A549 (cell line): ENCODE measurements around the gene DISC1. TPM values are rescaled to one million over a fixed set of nuclear protein-coding genes. Genes with fewer than 3 reads are reported as not detected.
A peak's percentile ranks its signal among the peaks of the same experiment; 100 is the strongest.

ENCODE experiments used
- ATAC-seq, 2 experiments: fragments of 200-7000 bp in 1 of 2; fragments of >200 bp in 1 of 2; cut with Nextera tagmentation in 1 of 2; cut with Tn5 transposase in 1 of 2; 3 replicates each; pipeline versions ENCODE4 v1.8.0 to v1.9.1; 2018 to 2020; ENCODE audit warnings: mild to moderate bottlenecking in 1 of 2, moderate library complexity in 1 of 2
- CTCF ChIA-PET: fragments of 300-600 bp; sonication (Branson Sonifier 250); formaldehyde crosslinking; extraction: SDS; loops from one replicate; lab custom pipeline; 2021; ENCODE audit warnings: antibody characterized with exemption, inconsistent platforms; lab: Yijun Ruan, JAX
- POLR2A ChIA-PET: fragments of 350-600 bp; formaldehyde crosslinking; extraction: SDS; loops from one replicate; lab custom pipeline; 2021; ENCODE audit warnings: antibody characterized with exemption, inconsistent platforms; lab: Yijun Ruan, JAX
- DNase-seq, 2 experiments: peaks; one replicate each; pipeline versions ENCODE4 v3.0.0 to v3.0.0-alpha.2; 2011 to 2016; ENCODE audit warnings: low read depth in 1 of 2, low spot score in 1 of 2
- FAIRE-seq: peaks from 2 replicates; lab custom pipeline; 2011; peaks lifted over from hg19 to GRCh38; lab: Jason Lieb, UNC
- H3K27ac ChIP-seq, 2 experiments: fragments of >200 bp; sonication (Bioruptor Twin); formaldehyde crosslinking; 3 replicates each; pipeline ENCODE4 v1.5.1; 2016 to 2017
- H3K4me1 ChIP-seq: fragments of >200 bp; sonication (Bioruptor Twin); formaldehyde crosslinking; 3 replicates; pipeline ENCODE4 v1.6.1; 2016
- H3K4me2 ChIP-seq: fragments of >200 bp; sonication (Bioruptor Twin); formaldehyde crosslinking; 3 replicates; pipeline ENCODE4 v1.6.1; 2016
- H3K4me3 ChIP-seq: fragments of >200 bp; sonication (Bioruptor Twin); formaldehyde crosslinking; 3 replicates; pipeline ENCODE4 v1.5.1; 2016
- H3K9me3 ChIP-seq: fragments of >200 bp; sonication (Bioruptor Twin); formaldehyde crosslinking; 3 replicates; pipeline ENCODE4 v1.6.1; 2016
- BHLHE40 ChIP-seq: IDR thresholded peaks from 2 replicates; pipeline ENCODE4 v1.6.1; 2012; ENCODE audit warnings: low read depth, low read length, inconsistent platforms
- CEBPB ChIP-seq, 2 experiments: fragments of >200 bp in 1 of 2; sonication (Bioruptor Twin) in 1 of 2; formaldehyde crosslinking in 1 of 2; IDR thresholded peaks; 2 replicates each; pipeline ENCODE4 v1.6.1; 2012 to 2016
- CHD2 ChIP-seq: fragments of 150-350 bp; IDR thresholded peaks from 2 replicates; pipeline ENCODE4 v1.6.1; 2014; ENCODE audit warnings: low read length; ENCODE audit not compliant: partially characterized antibody
- CHD4 ChIP-seq: fragments of 200-600 bp; sonication (generic); IDR thresholded peaks from 2 replicates; pipeline ENCODE4 v1.6.1; 2016; ENCODE audit warnings: antibody characterized with exemption, mild to moderate bottlenecking, borderline replicate concordance
- EHMT2 ChIP-seq: fragments of 200-600 bp; sonication (generic); IDR thresholded peaks from 2 replicates; pipeline ENCODE4 v1.6.1; 2016; ENCODE audit warnings: antibody characterized with exemption, low read depth, mild to moderate bottlenecking, moderate library complexity
- EP300 ChIP-seq, 2 experiments: fragments of >200 bp; sonication (Bioruptor Twin); formaldehyde crosslinking; IDR thresholded peaks; 2 replicates in 1 of 2; 3 replicates in 1 of 2; pipeline ENCODE4 v1.6.1; 2016 to 2017
- FOSB ChIP-seq: fragments of 250-450 bp; sonication (Bioruptor Pico); IDR thresholded peaks from 2 replicates; pipeline ENCODE4 v1.5.0; 2020; ENCODE audit warnings: mild to moderate bottlenecking, moderate library complexity
- FOXS1 ChIP-seq: fragments of 250-450 bp; sonication (Bioruptor Pico); IDR thresholded peaks from 2 replicates; pipeline ENCODE4 v1.5.0; 2020; ENCODE audit warnings: mild to moderate bottlenecking, moderate library complexity
- GATA3 ChIP-seq: IDR thresholded peaks from 2 replicates; pipeline ENCODE4 v1.6.1; 2012; ENCODE audit warnings: borderline replicate concordance
- HDAC2 ChIP-seq: fragments of 200-600 bp; sonication (generic); IDR thresholded peaks from 2 replicates; pipeline ENCODE4 v1.6.1; 2016
- HES2 ChIP-seq: fragments of >200 bp; sonication (Bioruptor Twin); formaldehyde crosslinking; IDR thresholded peaks from 2 replicates; pipeline ENCODE4 v1.6.1; 2016
- HOXA7 ChIP-seq: fragments of 250-450 bp; sonication (Bioruptor Pico); IDR thresholded peaks from 2 replicates; pipeline ENCODE4 v1.5.0; 2020; ENCODE audit warnings: mild to moderate bottlenecking, moderate library complexity
- HOXB13 ChIP-seq: fragments of 250-450 bp; sonication (Bioruptor Pico); IDR thresholded peaks from 2 replicates; pipeline ENCODE4 v1.5.0; 2020; ENCODE audit warnings: low read depth, mild to moderate bottlenecking, moderate library complexity
- KDM5A ChIP-seq: fragments of 200-600 bp; sonication (generic); IDR thresholded peaks from 2 replicates; pipeline ENCODE4 v1.6.1; 2016; ENCODE audit warnings: antibody characterized with exemption, mild to moderate bottlenecking
- MAZ ChIP-seq: fragments of 150-350 bp; IDR thresholded peaks from 2 replicates; pipeline ENCODE4 v1.6.1; 2014; ENCODE audit warnings: antibody characterized with exemption, low read depth, low read length, borderline replicate concordance
- NFE2L2 ChIP-seq: fragments of 150-350 bp; conservative IDR thresholded peaks from 2 replicates; pipeline ENCODE4 v1.6.1; 2014; ENCODE audit warnings: low read length
- PHF8 ChIP-seq: fragments of 200-600 bp; sonication (generic); IDR thresholded peaks from 2 replicates; pipeline ENCODE4 v1.6.1; 2016; ENCODE audit warnings: low read depth, mild to moderate bottlenecking, antibody characterized with exemption, moderate library complexity, borderline replicate concordance
- POLR2A ChIP-seq: IDR thresholded peaks from 2 replicates; pipeline ENCODE4 v1.6.1; 2012; ENCODE audit warnings: mild to moderate bottlenecking, low read length
- RAD21 ChIP-seq, 2 experiments: fragments of >200 bp in 1 of 2; sonication (Bioruptor Twin) in 1 of 2; formaldehyde crosslinking in 1 of 2; IDR thresholded peaks in 1 of 2; conservative IDR thresholded peaks in 1 of 2; 2 replicates in 1 of 2; 3 replicates in 1 of 2; pipeline ENCODE4 v1.6.1; 2012 to 2018; ENCODE audit warnings: inconsistent platforms in 1 of 2
- RARB ChIP-seq: fragments of 250-450 bp; sonication (Bioruptor Pico); IDR thresholded peaks from 2 replicates; pipeline ENCODE4 v1.8.0; 2021; ENCODE audit warnings: mild to moderate bottlenecking, moderate library complexity
- REST ChIP-seq: fragments of 200-600 bp; sonication (generic); IDR thresholded peaks from 2 replicates; pipeline ENCODE4 v1.6.1; 2016; ENCODE audit warnings: antibody characterized with exemption, mild to moderate bottlenecking, moderate library complexity
- RFX5 ChIP-seq: fragments of 450-650 bp; IDR thresholded peaks from 2 replicates; pipeline ENCODE4 v1.7.1; 2014; ENCODE audit warnings: antibody characterized with exemption, mild to moderate bottlenecking, moderate library complexity
- RNF2 ChIP-seq: fragments of 200-600 bp; sonication (generic); IDR thresholded peaks from 2 replicates; pipeline ENCODE4 v1.6.1; 2016; ENCODE audit warnings: low read depth, mild to moderate bottlenecking, antibody characterized with exemption, moderate library complexity, borderline replicate concordance
- SMC3 ChIP-seq: fragments of >200 bp; sonication (Bioruptor Twin); formaldehyde crosslinking; IDR thresholded peaks from 3 replicates; pipeline ENCODE4 v1.6.1; 2018; ENCODE audit warnings: inconsistent platforms
- TP53 ChIP-seq: fragments of 250-450 bp; sonication (Bioruptor Pico); IDR thresholded peaks from 2 replicates; pipeline ENCODE4 v1.5.0; 2021; ENCODE audit warnings: mild to moderate bottlenecking, moderate library complexity
- ZC3H11A ChIP-seq: fragments of 450-650 bp; IDR thresholded peaks from 2 replicates; pipeline ENCODE4 v1.6.1; 2014; ENCODE audit warnings: antibody characterized with exemption, mild to moderate bottlenecking
- ZNF302 ChIP-seq: fragments of 250-450 bp; sonication (Bioruptor Pico); IDR thresholded peaks from 2 replicates; pipeline ENCODE4 v1.9.0; 2021; ENCODE audit warnings: inconsistent platforms, mild to moderate bottlenecking, moderate library complexity
- WGBS: methylation state at CpG from one replicate; pipeline ENCODE4 v1.1.6; 2017; ENCODE audit errors: missing lambda C conversion rate; 5-methylcytosine and 5-hydroxymethylcytosine counted together
- polyA plus RNA-seq, 4 experiments: library from polyadenylated mRNA; depleted of rRNA in 3 of 4; stranded (reverse); fragments of >200 nt; fragmentation: RNase III in 1 of 4; extraction: RNeasy Plus Mini Kit Qiagen cat#74134 plus additional on column Dnase treatment in 1 of 4; gene quantifications; 2 replicates in 3 of 4; 3 replicates in 1 of 4; pipeline ENCODE4 v1.2.3, GENCODE V29; 2011 to 2017
- TF ChIP-seq, protein P1 (sequence below): fragments of >200 bp; sonication (Bioruptor Twin); formaldehyde crosslinking; IDR thresholded peaks from 3 replicates; pipeline ENCODE4 v1.6.1; 2016

Gene DISC1
- polyA plus RNA-seq, 2 of the 4 experiments (the other 2 are of a cell fraction), result 0.39 to 0.74 TPM

DNA sequence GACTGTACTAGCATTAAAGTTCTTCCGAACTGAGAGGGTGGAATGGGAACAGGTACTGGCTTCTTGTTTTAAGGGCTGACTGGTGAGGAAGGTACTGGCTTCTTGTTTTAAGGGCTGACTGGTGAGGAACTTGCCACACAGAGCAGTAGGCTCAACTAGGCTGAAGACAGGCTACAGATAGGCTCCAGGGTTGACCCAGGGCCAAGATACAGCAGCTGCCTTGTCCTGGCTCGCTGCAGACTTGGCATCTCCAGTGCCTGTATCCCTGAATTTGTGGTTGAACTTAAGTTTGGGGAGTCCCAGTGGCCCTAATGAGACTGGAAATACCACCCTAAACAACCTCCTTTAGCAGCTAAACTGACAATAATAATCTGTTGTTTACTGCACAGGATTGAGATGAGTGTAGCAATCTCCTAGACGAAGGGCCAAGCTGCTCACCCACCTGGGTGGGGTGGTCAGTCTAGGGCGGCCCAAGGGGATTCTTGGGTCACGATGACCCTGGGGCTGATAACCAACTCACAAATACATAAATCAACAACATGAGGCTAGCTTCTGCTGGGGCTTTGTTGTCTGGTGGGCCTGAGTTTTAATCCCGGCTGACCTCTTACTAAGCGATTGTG, 227.1 kb downstream of the DISC1 start:
- H3K4me3 ChIP-seq, result no peak overlapping the region
- DNase-seq (no peak), FAIRE-seq (no peak), ATAC-seq (peak in 1 of 2 experiments; percentile 30; a peak in 1 of 6 replicates)
- 86% methylated on average over 7 of the region's 7 CpGs for WGBS
- no peak overlapping the region for H3K27ac ChIP-seq
- TF ChIP-seq FOXS1 (CRISPR knock-in tag), result no peak
- TF ChIP-seq PHF8, result no peak
- no peak for TF ChIP-seq ZC3H11A
- no peak for TF ChIP-seq CEBPB (IDR thresholded peaks at IDR 0.05)
- no peak for TF ChIP-seq BHLHE40
- TF ChIP-seq EP300 (IDR thresholded peaks at IDR 0.05), result no peak
- TF ChIP-seq HOXB13, result no peak
- TF ChIP-seq HDAC2, result no peak
- no peak for TF ChIP-seq EHMT2
- TF ChIP-seq RARB (CRISPR knock-in tag), result no peak
- no peak for TF ChIP-seq SMC3
- TF ChIP-seq KDM5A, result no peak
- no peak for TF ChIP-seq GATA3
- ChIA-PET POLR2A (no interaction called here), CTCF (interaction anchor here (0.6 to 3.0 kb wide), 3 partner anchors 13 to 1244 kb away, joined by 3 to 22 read pairs (median 3); no protein-coding TSS in a partner anchor)
- H3K9me3 ChIP-seq, result no peaks in the 10 kb centered on the region
- H3K4me1 ChIP-seq, result no peaks in the 10 kb centered on the region
- H3K4me2 ChIP-seq, result no peak overlapping the region

- TF ChIP-seq PHF8 (no peak), CHD4 (no peak), KDM5A (no peak), RARB (CRISPR knock-in tag) (no peak), HES2 (no peak), NFE2L2 (no peak), TP53 (CRISPR knock-in tag) (no peak), FOSB (CRISPR knock-in tag) (no peak), REST (no peak), ZNF302 (CRISPR knock-in tag) (no peak), RFX5 (no peak), RNF2 (no peak), POLR2A (no peak), MAZ (no peak), RAD21 (conservative IDR thresholded peaks at IDR 0.05 in 1 of 2, IDR thresholded peaks at IDR 0.05 in 1 of 2) (no peak), CHD2 (no peak), HOXA7 (CRISPR knock-in tag) (no peak), BHLHE40 (no peak)
- TF ChIP-seq, protein P1, sequence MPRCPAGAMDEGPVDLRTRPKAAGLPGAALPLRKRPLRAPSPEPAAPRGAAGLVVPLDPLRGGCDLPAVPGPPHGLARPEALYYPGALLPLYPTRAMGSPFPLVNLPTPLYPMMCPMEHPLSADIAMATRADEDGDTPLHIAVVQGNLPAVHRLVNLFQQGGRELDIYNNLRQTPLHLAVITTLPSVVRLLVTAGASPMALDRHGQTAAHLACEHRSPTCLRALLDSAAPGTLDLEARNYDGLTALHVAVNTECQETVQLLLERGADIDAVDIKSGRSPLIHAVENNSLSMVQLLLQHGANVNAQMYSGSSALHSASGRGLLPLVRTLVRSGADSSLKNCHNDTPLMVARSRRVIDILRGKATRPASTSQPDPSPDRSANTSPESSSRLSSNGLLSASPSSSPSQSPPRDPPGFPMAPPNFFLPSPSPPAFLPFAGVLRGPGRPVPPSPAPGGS, result no peak
- ChIA-PET POLR2A (no interaction called here), CTCF (interaction anchor here (3.0 kb wide), 1 partner anchor 11 kb away, joined by 22 read pairs; no protein-coding TSS in a partner anchor)
- Histone ChIP-seq H3K9me3 (no peaks in the 10 kb centered on the region), H3K4me3 (no peak overlapping the region), H3K4me2 (no peak overlapping the region), H3K4me1 (no peaks in the 10 kb centered on the region), H3K27ac (no peak overlapping the region)
- DNase-seq (no peak), FAIRE-seq (no peak), ATAC-seq (no peak)
- WGBS, result 16% methylated on average over 1 of the region's 1 CpG
These were observed 228.8 kb downstream of the DISC1 start for GRCh38 chr1:231855361-231855760.
